ENCODE results near the gene TCF4.

The TCF4 gene

GRCh38 chr18:55323051-55323994, 264.7 kb downstream of the TCF4 start:
- no peak for ATAC-seq (replicated peaks)
- Mint-ChIP-seq H3K36me3 (ENCODE audit: insufficient read depth) (no peaks in the 10 kb centered on the region), H3K27me3 (peaks cover 15 to 21% of the 10 kb centered on the region in 2 donors), H3K4me3 (no peak overlapping the region), H3K9me3 (peaks cover 4 to 11% of the 10 kb centered on the region in 2 donors), H3K27ac (no peak overlapping the region), H3K4me1 (ENCODE audit: low read depth in 2 of 2) (peaks cover 0 to 4% of the 10 kb centered on the region in 2 donors)
- DNase-seq: no peak

DNA sequence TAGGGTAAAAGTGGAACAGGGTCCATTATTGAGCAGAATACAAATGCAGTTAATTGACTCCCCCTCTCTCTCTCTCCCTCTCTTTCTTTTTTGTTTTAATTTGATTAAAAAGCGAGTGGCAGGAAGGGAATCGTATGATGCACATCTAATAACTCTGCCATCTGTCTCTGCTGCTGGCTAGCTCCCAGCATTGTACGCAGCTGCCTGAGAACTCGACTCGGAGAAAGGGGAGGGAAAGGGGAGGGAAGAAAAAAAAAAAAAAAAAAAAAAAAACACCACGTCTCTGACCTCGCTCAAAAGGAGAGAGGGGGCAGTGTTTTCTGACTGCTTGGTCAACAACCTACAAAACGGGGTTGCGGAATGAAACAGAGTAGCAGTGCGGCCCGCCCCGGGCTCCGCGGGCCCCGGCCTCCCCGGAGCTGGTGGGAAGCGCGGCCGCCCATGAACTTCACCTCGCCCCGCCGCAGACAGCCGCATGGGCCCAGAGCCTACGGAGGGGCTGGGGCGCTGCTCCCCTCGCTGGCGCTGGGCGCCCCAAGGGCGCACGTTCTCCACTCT, 265.7 kb downstream of the TCF4 start:
- H3K4me3 Mint-ChIP-seq: peak overlapping the region; percentile 22 to 66
- DNase-seq (no peak), ATAC-seq (replicated peaks) (peak; percentile 36)
- no peak overlapping the region for H3K27ac Mint-ChIP-seq
- no peaks in the 10 kb centered on the region for H3K36me3 Mint-ChIP-seq (ENCODE audit: insufficient read depth)
- peaks cover 15 to 21% of the 10 kb centered on the region in 2 donors for H3K27me3 Mint-ChIP-seq
- peaks cover 4 to 11% of the 10 kb centered on the region in 2 donors for H3K9me3 Mint-ChIP-seq
- peaks cover 0 to 4% of the 10 kb centered on the region in 2 donors for H3K4me1 Mint-ChIP-seq (ENCODE audit: low read depth in 2 of 2)

DNA sequence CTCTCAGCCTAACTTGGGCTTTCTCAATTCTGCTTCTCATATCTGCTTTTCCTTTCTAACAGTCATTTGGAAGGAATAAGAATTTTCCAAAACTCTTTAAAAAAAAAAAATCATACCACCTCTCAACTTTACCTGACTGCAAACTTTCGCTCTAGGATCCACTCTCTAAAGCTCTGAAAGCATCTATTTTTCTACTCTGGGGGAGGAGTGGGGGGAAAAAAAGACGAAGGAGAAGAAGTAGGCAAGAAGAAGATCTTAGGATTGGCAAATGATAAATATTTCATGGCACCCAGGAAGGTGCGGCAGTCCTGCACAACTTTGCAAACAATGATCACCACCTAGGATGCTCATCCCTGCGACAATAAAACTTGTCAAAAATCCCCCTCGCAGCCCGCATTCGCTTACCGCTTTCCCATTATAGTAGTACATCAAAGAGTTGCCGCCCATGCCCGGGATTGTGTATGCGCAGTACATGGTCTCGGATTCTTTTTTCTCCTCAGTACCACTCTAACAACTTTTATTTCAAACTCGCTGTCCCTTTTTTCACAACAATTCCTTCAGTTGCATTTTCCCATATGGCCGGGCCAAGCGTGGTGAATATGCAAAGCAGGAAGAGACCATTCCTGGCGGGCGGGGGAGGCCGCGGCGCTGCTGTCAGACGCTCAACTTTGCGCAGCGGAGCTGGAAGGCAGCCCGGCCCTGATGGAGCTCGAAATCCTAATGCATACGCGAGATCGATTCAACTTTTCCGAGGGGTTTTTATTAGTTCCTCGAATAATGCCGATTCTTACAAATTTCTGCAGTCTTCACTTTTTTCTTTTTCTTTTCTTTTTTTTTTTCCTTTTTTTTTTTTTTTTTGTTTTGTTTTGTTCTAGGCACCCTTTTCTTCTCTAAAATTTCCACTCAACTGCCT, 266.5 kb downstream of the TCF4 start:
- peaks cover 15 to 21% of the 10 kb centered on the region in 2 donors for H3K27me3 Mint-ChIP-seq
- H3K4me3 Mint-ChIP-seq: peak overlapping the region; percentile 22 to 66
- H3K36me3 Mint-ChIP-seq (ENCODE audit: insufficient read depth): no peaks in the 10 kb centered on the region
- H3K4me1 Mint-ChIP-seq (ENCODE audit: low read depth in 2 of 2): peaks cover 0 to 4% of the 10 kb centered on the region in 2 donors
- H3K9me3 Mint-ChIP-seq: peaks cover 4 to 11% of the 10 kb centered on the region in 2 donors
- DNase-seq: peak in 1 of 3 experiments; percentile 8
- no peak overlapping the region for H3K27ac Mint-ChIP-seq
- ATAC-seq (replicated peaks): peak; percentile 52

DNA sequence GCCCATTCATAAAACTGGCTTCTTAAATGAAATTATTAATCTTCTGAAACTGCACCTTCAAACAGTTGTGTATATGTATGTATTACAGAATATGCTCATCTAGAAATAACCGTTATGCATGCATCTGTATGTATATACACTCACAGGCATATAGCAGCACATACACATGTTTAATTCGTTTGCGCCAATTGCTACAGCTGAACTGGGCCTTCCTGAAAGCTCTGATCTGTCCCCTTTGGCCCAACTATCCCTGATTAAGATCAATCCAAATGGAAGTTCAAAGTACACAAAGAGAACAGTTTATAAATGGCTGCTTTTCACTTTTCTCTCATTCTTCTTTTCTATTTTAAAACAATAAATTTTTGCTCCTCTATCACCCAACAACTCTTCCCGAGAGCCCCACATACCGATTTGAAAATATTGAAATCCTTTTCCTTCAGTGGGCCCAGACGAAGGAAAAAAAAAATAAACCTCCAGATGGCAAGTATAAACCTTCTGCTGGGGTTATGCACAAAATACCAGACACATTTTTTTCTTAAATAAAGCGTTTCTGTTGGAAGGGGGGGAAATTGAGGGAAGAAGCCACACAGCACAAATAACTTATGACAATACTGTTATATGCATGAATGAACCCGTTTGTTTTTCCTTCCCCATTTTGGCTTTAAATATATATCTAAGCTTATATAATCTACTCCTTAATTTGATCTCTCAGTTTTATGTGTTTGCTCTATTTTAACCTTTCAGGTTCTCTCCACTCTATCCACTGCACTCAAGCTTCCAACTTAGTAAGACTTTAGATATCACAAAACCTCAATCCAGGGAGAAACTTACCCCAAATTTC, 267.3 kb downstream of the TCF4 start:
- Mint-ChIP-seq H3K27ac (no peak overlapping the region), H3K36me3 (ENCODE audit: insufficient read depth) (no peaks in the 10 kb centered on the region), H3K4me1 (ENCODE audit: low read depth in 2 of 2) (peaks cover 0 to 4% of the 10 kb centered on the region in 2 donors), H3K27me3 (peaks cover 15 to 21% of the 10 kb centered on the region in 2 donors), H3K9me3 (peaks cover 4 to 11% of the 10 kb centered on the region in 2 donors), H3K4me3 (no peak overlapping the region)
- DNase-seq (no peak), ATAC-seq (replicated peaks) (no peak)

GRCh38 chr18:55319459-55320193, 268.4 kb downstream of the TCF4 start:
- H3K4me3 Mint-ChIP-seq: no peak overlapping the region
- peaks cover 4 to 11% of the 10 kb centered on the region in 2 donors for H3K9me3 Mint-ChIP-seq
- no peaks in the 10 kb centered on the region for H3K36me3 Mint-ChIP-seq (ENCODE audit: insufficient read depth)
- peaks cover 15 to 21% of the 10 kb centered on the region in 2 donors for H3K27me3 Mint-ChIP-seq
- no peak for ATAC-seq (replicated peaks)
- no peak overlapping the region for H3K27ac Mint-ChIP-seq
- DNase-seq: no peak
- peaks cover 0 to 4% of the 10 kb centered on the region in 2 donors for H3K4me1 Mint-ChIP-seq (ENCODE audit: low read depth in 2 of 2)

DNA sequence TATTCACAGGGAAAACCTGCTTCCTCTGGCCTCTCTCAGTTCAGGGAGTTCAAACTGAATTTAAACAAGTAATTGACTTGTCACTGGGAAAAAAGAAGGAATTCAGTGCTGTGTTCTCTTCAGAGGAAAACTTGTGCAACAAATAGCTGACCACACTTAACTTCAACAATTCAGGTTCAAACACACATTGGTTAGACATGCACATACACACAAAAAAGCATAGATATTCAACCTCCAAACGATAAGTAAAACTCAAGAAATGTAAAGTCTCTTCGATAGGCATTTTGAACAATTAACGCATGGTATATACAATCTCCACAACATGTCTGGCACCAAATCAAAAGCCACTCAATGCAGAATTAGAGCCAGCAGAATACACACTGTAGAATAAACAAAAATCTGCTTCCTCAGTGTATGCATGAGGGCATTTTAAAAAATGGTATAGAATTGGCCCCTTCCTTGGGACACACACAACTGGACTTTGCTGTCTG, 269.0 kb downstream of the TCF4 start:
- ATAC-seq (replicated peaks) (no peak), DNase-seq (no peak)
- Mint-ChIP-seq H3K27me3 (peaks cover 12 to 21% of the 10 kb centered on the region in 2 donors), H3K9me3 (peaks cover 4 to 11% of the 10 kb centered on the region in 2 donors), H3K4me1 (ENCODE audit: low read depth in 2 of 2) (peaks cover 0 to 4% of the 10 kb centered on the region in 2 donors), H3K27ac (no peak overlapping the region), H3K4me3 (no peak overlapping the region), H3K36me3 (ENCODE audit: insufficient read depth) (no peaks in the 10 kb centered on the region)

DNA sequence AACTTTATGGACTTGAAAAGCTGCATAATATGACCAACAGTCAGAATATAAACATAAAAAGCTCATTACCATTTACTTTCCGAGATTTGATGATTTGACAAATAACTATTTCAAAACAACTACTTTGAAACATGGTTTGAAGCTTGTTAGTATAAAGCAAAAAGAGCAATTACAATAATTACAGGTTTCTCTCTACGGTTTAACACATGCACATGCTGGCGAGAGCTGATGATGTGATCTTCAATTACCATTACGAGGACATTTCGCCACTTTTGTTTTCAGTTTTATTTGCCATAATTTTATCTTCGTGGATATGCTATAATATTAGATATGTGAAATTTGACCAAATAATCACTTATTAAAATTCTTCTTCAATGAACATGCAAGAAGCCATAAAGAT, 270.1 kb downstream of the TCF4 start:
- Mint-ChIP-seq H3K9me3 (peaks cover 2 to 11% of the 10 kb centered on the region in 2 donors), H3K4me3 (no peak overlapping the region), H3K4me1 (ENCODE audit: low read depth in 2 of 2) (peaks cover 0 to 4% of the 10 kb centered on the region in 2 donors), H3K36me3 (ENCODE audit: insufficient read depth) (no peaks in the 10 kb centered on the region), H3K27me3 (peaks cover 11 to 12% of the 10 kb centered on the region in 2 donors), H3K27ac (no peak overlapping the region)
- DNase-seq (no peak), ATAC-seq (replicated peaks) (no peak)

- peaks cover 4 to 11% of the 10 kb centered on the region in 2 donors for H3K9me3 Mint-ChIP-seq
- H3K27ac Mint-ChIP-seq: no peak overlapping the region
- peaks cover 11 to 12% of the 10 kb centered on the region in 2 donors for H3K27me3 Mint-ChIP-seq
- H3K4me1 Mint-ChIP-seq (ENCODE audit: low read depth in 2 of 2): peaks cover 0 to 4% of the 10 kb centered on the region in 2 donors
- H3K4me3 Mint-ChIP-seq: no peak overlapping the region
- DNase-seq (no peak), ATAC-seq (replicated peaks) (no peak)
- H3K36me3 Mint-ChIP-seq (ENCODE audit: insufficient read depth): no peaks in the 10 kb centered on the region
These were observed 270.7 kb downstream of the TCF4 start for GRCh38 chr18:55317324-55317723.

DNA sequence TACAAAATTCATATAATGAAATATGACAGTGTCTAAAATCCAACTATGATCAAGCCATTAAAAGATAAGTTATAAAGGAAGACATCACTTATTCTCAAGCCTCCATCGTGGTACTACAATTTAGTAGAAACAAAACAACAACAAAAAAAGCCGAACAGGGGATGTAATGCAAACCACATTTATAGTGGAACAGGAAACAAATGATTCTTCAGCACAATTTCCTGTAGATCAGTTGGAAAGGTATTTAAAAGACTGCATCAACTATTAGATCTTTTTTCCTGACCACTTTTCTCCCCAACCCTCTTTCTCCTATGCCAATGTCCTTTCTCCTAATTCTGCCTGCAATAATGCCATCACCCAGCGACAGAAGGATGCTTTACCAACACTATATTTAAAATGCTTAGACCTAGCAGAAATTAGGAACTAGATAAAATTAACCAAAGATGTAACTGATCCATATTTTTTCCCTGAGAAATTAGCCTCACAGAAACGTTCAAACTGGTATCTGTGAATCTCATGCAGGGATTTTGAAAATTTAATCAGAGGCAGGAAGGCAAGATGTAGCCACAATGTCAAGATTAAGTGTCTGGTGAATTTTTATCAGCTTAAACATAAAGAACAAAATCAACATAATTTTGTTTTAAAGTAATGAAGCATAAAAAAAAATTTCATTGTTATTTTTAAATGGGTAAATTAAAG, 271.4 kb downstream of the TCF4 start:
- Mint-ChIP-seq H3K4me3 (no peak overlapping the region), H3K36me3 (ENCODE audit: insufficient read depth) (no peaks in the 10 kb centered on the region), H3K4me1 (ENCODE audit: low read depth in 2 of 2) (peaks cover 0 to 2% of the 10 kb centered on the region in 2 donors), H3K27ac (no peak overlapping the region), H3K27me3 (peaks cover 7 to 8% of the 10 kb centered on the region in 2 donors), H3K9me3 (peaks cover 4 to 9% of the 10 kb centered on the region in 2 donors)
- no peak for ATAC-seq (replicated peaks)
- DNase-seq: no peak

DNA sequence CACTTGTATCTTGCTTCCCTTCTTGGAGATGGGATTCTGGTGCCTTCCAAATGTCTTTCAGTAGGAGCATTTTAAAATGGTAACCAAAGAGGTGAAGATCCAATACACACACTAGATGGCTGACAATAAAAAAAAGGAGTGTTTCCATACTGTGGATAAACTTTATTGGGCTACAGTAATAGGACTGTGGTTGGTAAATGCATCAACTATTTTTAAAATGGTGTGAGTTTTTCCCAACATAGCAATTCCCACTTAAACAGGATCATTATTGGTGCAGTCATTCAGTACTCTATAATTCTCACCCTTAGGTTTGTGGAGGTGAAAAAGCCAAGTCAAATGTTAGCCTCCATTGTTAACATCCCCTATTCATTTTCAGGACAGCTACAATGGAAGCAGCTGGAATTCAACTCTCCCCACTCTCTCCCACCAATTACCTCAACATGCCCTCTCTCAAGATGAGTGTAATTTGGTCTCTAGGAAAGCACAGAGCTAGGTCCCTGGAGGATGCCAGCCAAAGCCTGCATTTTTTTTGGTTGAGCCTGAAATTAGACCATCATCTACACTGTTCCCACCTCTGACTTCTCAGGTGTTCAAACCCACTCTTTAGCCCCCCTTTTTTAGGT, 273.3 kb downstream of the TCF4 start:
- no peak overlapping the region for H3K27ac Mint-ChIP-seq
- no peaks in the 10 kb centered on the region for H3K36me3 Mint-ChIP-seq (ENCODE audit: insufficient read depth)
- DNase-seq (no peak), ATAC-seq (replicated peaks) (no peak)
- no peak overlapping the region for H3K4me3 Mint-ChIP-seq
- no peaks in the 10 kb centered on the region for H3K4me1 Mint-ChIP-seq (ENCODE audit: low read depth in 2 of 2)
- H3K27me3 Mint-ChIP-seq: no peaks in the 10 kb centered on the region
- H3K9me3 Mint-ChIP-seq: peaks cover 0 to 3% of the 10 kb centered on the region in 2 donors

GRCh38 chr18:55314031-55314430, 274.0 kb downstream of the TCF4 start:
- Mint-ChIP-seq H3K9me3 (peaks cover 0 to 3% of the 10 kb centered on the region in 2 donors), H3K4me1 (ENCODE audit: low read depth in 2 of 2) (no peaks in the 10 kb centered on the region), H3K27me3 (no peaks in the 10 kb centered on the region), H3K4me3 (no peak overlapping the region), H3K36me3 (ENCODE audit: insufficient read depth) (no peaks in the 10 kb centered on the region), H3K27ac (no peak overlapping the region)
- ATAC-seq (replicated peaks): no peak
- no peak for DNase-seq
